Measurements from ENCODE around the gene ECM1.

Gene ECM1

DNA sequence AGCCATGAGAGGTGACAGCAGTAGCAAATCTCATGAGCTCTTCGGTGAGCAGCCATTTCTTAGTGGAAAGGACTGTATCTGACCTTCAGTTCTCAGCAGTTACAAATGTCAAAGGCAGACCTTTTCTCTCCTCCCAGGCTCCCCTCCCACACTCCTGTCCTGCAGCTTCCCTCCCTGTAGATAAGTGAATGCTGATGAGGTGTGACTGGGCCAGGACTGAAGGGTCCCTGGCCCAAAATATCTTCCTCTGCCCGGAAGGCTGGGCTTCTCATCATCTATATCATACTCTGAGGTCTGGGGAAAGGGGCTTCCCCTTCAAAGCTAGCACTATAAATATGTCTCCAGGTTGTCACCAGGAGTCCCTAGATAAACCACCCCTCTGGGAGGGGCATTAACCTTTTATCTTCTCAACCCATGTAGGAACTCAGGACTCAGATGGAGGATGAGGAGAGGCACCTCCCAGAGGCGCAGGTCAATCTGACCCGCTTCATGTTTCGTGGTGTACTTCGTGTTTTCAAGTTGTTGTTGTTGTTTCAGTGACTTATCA is 37.6 kb downstream of the ECM1 start:
- H3K27ac ChIP-seq, result no peak overlapping the region
- TF ChIP-seq ZFX (IDR thresholded peaks at IDR 0.05; ENCODE audit: borderline replicate concordance) (no peak), CTCF (IDR thresholded peaks at IDR 0.05) (no peak)

DNA sequence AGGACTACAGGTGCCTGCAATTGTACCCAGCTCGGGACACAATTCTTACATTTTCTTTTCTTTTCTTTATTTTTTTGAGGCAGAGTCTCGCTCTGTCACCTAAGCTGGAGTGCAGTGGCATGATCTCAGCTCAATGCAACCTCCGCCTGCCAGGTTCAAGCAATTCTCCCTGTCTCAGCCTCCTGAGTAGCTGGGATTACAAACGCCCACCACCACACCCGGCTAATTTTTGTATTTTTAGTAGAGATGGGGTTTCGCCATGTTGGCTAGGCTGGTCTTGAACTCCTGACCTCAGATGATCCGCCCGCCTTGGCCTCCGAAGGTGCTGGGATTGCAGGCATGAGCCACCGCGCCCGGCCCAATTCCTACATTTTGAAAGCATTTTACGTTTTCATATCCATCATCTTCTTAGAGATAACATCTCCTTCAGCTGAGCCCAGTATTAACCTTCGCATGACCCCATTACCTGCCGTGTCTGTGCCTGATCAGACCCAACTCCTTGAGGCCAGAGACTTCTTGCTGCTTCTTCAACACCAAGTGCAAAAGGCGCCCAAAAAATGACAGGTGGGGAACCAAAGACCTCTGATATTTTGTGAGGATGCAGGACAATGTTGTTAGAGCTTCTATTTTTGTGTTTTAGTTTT is 38.5 kb downstream of the ECM1 start:
- TF ChIP-seq CTCF (IDR thresholded peaks at IDR 0.05), result no peak
- no peak for TF ChIP-seq ZFX (IDR thresholded peaks at IDR 0.05; ENCODE audit: borderline replicate concordance)
- H3K27ac ChIP-seq, result no peak overlapping the region

GRCh38 chr1:150548324-150548631 is 40.4 kb downstream of the ECM1 start:
- TF ChIP-seq ZFX (IDR thresholded peaks at IDR 0.05; ENCODE audit: borderline replicate concordance) (no peak), CTCF (IDR thresholded peaks at IDR 0.05) (no peak)
- peak overlapping the region; percentile 66 for H3K27ac ChIP-seq

DNA sequence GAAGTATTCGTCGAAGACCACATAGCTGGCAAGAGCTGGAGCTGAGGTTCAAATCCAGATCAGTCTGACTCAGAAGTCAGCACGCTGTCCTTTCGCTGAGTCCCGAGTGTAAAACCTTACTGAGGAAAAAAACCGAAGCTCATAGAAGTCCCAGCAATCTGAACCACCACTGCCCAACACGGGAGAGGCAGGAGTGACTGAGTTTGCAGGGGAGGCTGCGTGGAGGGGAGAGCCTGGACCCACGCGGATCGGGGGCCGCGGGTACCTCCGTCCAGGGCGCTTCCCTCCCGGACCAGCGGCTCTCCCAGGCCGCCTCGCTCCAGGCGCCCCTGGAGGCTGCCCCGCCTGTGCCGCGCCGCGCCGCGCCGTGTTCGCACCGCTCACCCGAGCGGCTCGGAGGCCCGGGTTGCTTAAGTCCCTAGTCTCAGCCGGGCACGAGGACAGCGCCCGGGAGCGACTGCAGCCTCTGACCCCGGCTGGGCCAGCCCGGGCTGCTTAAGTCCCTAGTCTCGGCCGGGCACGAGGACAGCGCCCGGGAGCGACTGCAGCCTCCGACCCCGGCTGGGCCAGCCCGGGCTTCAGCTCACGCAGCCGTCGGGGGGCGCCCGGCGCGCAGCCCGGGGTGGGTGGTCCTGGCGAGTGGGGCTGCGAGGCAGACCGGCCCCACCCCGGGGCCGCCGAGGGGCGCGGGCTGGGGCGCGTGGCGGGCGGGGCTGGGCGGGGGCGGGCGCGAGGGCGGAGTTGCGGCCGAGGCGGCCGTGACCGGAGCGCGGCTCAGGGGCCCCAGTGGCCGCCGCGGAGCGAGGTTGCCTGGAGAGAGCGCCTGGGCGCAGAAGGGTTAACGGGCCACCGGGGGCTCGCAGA is 41.0 kb downstream of the ECM1 start, which contains the start of gene ADAMTSL4:
TSS of gene ADAMTSL4 (plus strand) at position 777 of the 864 bp plus-strand sequence. CDS start 2,881 bp downstream, outside the sequence.
- peak within 1 kb of the TSS; percentile 66 for H3K27ac ChIP-seq

GRCh38 chr1:150549496-150550221 is 41.8 kb downstream of the ECM1 start:
- TF ChIP-seq CTCF (IDR thresholded peaks at IDR 0.05), result no peak
- no peak for TF ChIP-seq ZFX (IDR thresholded peaks at IDR 0.05; ENCODE audit: borderline replicate concordance)
- H3K27ac ChIP-seq, result peak overlapping the region; percentile 66; the same call in 1 of the 2 replicates

More for the DNA sequence above, 41.0 kb downstream of the ECM1 start, which contains the start of gene ADAMTSL4:
- TF ChIP-seq ZFX (IDR thresholded peaks at IDR 0.05; ENCODE audit: borderline replicate concordance) (no peak), CTCF (IDR thresholded peaks at IDR 0.05) (peak; percentile 48)

- TF ChIP-seq CTCF (IDR thresholded peaks at IDR 0.05), result no peak
- no peak for TF ChIP-seq ZFX (IDR thresholded peaks at IDR 0.05; ENCODE audit: borderline replicate concordance)
- no peak overlapping the region for H3K27ac ChIP-seq
Observed at GRCh38 chr1:150550222-150551050, 42.5 kb downstream of the ECM1 start.

All from 22Rv1 (cell line).